Neural cell (in vitro differentiated cells): ENCODE measurements around the gene GPR78. TPM values are rescaled to one million over a fixed set of nuclear protein-coding genes. Genes with fewer than 3 reads are reported as not detected.

Experiments used
- H2AFZ ChIP-seq: fragments of 200-600, 300-800 bp; sonication (generic), shearing (Covaris generic); 2 replicates; pipeline ENCODE4 v1.6.0; 2014; ENCODE audit warnings: low read depth, mild to moderate bottlenecking, antibody characterized with exemption, low read length, moderate library complexity
- H3F3A ChIP-seq: fragments of 200-600 bp; shearing (Covaris generic); 2 replicates; pipeline ENCODE4 v1.6.1; 2016; ENCODE audit warnings: mild to moderate bottlenecking, moderate library complexity, mixed read lengths, antibody characterized with exemption, low read length; ENCODE audit not compliant: insufficient read depth, poor library complexity, severe bottlenecking
- H3K27ac ChIP-seq: fragments of 200-600, 300-800 bp; sonication (generic), shearing (Covaris generic); 2 replicates; pipeline ENCODE4 v1.5.1; 2014; ENCODE audit warnings: mild to moderate bottlenecking, low read length, moderate library complexity
- H3K27me3 ChIP-seq: fragments of 300-800, 200-600 bp; sonication (generic), shearing (Covaris generic); 2 replicates; pipeline ENCODE4 v1.6.0; 2014; ENCODE audit warnings: mild to moderate bottlenecking, low read depth, low read length, moderate library complexity; ENCODE audit not compliant: insufficient read depth
- H3K36me3 ChIP-seq: fragments of 300-800, 200-600 bp; sonication (generic), shearing (Covaris generic); 2 replicates; pipeline ENCODE4 v1.5.1; 2014; ENCODE audit warnings: mild to moderate bottlenecking, antibody characterized with exemption, low read length, moderate library complexity; ENCODE audit not compliant: insufficient read depth
- H3K4me2 ChIP-seq: fragments of 300-800, 200-600 bp; sonication (generic), shearing (Covaris generic); 2 replicates; pipeline ENCODE4 v1.6.0; 2014; ENCODE audit warnings: mild to moderate bottlenecking, low read length
- H3K4me3 ChIP-seq: fragments of 300-800, 200-600 bp; sonication (generic), shearing (Covaris generic); 2 replicates; pipeline ENCODE4 v1.5.1; 2014; ENCODE audit warnings: mild to moderate bottlenecking, low read length, moderate library complexity
- H3K79me2 ChIP-seq: fragments of 200-600 bp; shearing (Covaris generic); replicated peaks from 2 replicates; pipeline ENCODE4 v1.6.0; 2014; ENCODE audit warnings: mild to moderate bottlenecking, low read length, moderate library complexity; ENCODE audit not compliant: insufficient read depth
- H3K9ac ChIP-seq: fragments of 300-800, 200-600 bp; sonication (generic), shearing (Covaris generic); 2 replicates; pipeline ENCODE4 v1.6.1; 2016; ENCODE audit warnings: mild to moderate bottlenecking, low read length, mixed read lengths
- H3K9me2 ChIP-seq: fragments of 200-600 bp; shearing (Covaris generic); 2 replicates; pipeline ENCODE4 v1.6.1; 2016; ENCODE audit warnings: mild to moderate bottlenecking, low read length, mixed read lengths; ENCODE audit not compliant: insufficient read depth
- H3K9me3 ChIP-seq: fragments of 200-600, 300-800 bp; sonication (generic), shearing (Covaris generic); 2 replicates; pipeline ENCODE4 v1.6.1; 2016; ENCODE audit warnings: mild to moderate bottlenecking, mixed run types, low read length, moderate library complexity, mixed read lengths
- H4K20me1 ChIP-seq: fragments of 200-600 bp; shearing (Covaris generic); 2 replicates; pipeline ENCODE4 v1.6.1; 2016; ENCODE audit warnings: mild to moderate bottlenecking, mixed run types; ENCODE audit not compliant: insufficient read depth
- CTCF ChIP-seq: fragments of 450-650 bp; IDR thresholded peaks from 2 replicates; pipeline ENCODE4 v1.5.1; 2014; ENCODE audit warnings: antibody characterized with exemption, mild to moderate bottlenecking, moderate library complexity; ENCODE audit not compliant: poor library complexity, severe bottlenecking
- EP300 ChIP-seq: fragments of 450-650 bp; conservative IDR thresholded peaks from 2 replicates; pipeline ENCODE4 v1.6.1; 2014; ENCODE audit warnings: antibody characterized with exemption, mild to moderate bottlenecking, moderate library complexity; ENCODE audit not compliant: poor library complexity, severe bottlenecking
- EZH2 ChIP-seq: fragments of 200-600, 300-800 bp; shearing (Covaris generic), sonication (generic); IDR thresholded peaks from 2 replicates; pipeline ENCODE4 v1.6.1; 2014; ENCODE audit warnings: antibody characterized with exemption, low read length, borderline replicate concordance, mild to moderate bottlenecking; ENCODE audit not compliant: insufficient read depth, poor library complexity, severe bottlenecking
- MXI1 ChIP-seq: fragments of 450-650 bp; conservative IDR thresholded peaks from 2 replicates; pipeline ENCODE4 v1.6.1; 2014; ENCODE audit warnings: antibody characterized with exemption, mild to moderate bottlenecking; ENCODE audit not compliant: poor library complexity, severe bottlenecking
- POLR2AphosphoS5 ChIP-seq: IDR thresholded peaks from 2 replicates; pipeline ENCODE4 v1.6.1; 2012
- RAD21 ChIP-seq: fragments of 450-650 bp; conservative IDR thresholded peaks from 2 replicates; pipeline ENCODE4 v1.6.1; 2014; ENCODE audit warnings: antibody characterized with exemption, mild to moderate bottlenecking, moderate library complexity
- REST ChIP-seq: IDR thresholded peaks from 2 replicates; pipeline ENCODE4 v1.6.1; 2012; ENCODE audit warnings: borderline replicate concordance
- SMC3 ChIP-seq: fragments of 450-650 bp; conservative IDR thresholded peaks from 2 replicates; pipeline ENCODE4 v1.6.1; 2014; ENCODE audit warnings: antibody characterized with exemption, mild to moderate bottlenecking, moderate library complexity; ENCODE audit not compliant: poor library complexity
- TAF1 ChIP-seq: IDR thresholded peaks from 2 replicates; pipeline ENCODE4 v1.6.1; 2012; ENCODE audit warnings: low read depth
- polyA plus RNA-seq: library from polyadenylated mRNA; depleted of rRNA; stranded (reverse); fragments of >200 nt; gene quantifications from 2 replicates; pipeline ENCODE4 v1.2.3, GENCODE V29; 2014

GPR78 gene
- polyA plus RNA-seq, 1 donor from 2014 or later, result not detected

DNA sequence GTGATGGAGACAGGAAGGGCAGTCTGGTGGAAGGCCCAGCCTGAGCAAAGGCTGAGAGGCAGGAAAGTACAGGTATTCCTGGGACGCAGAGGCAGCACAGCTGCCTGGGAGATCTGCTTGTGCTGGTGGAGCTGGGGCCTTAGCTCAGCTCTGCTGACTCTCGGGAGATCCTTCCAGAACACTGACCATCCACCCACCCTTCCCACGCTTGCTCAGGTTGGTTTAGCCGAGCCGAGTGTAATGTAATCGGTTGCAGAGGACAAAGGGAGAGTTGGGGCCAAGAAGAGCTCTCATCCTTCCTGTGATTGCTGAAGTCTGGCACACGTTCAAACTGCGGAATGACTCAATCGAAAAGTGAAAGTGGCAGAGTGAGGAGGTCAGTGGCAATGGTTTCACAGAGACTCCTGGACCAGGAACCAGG lies 43.1 kb upstream of the GPR78 start:
- no peak overlapping the region for H3K9ac ChIP-seq
- no peaks in the 10 kb centered on the region for H3K36me3 ChIP-seq
- no peak for TF ChIP-seq TAF1
- no peak for TF ChIP-seq SMC3
- TF ChIP-seq POLR2AphosphoS5, result no peak
- TF ChIP-seq RAD21, result no peak
- TF ChIP-seq MXI1, result no peak
- no peak for TF ChIP-seq EP300
- no peak for TF ChIP-seq CTCF
- no peak for TF ChIP-seq EZH2
- no peak for TF ChIP-seq REST
- no peaks in the 10 kb centered on the region for H3K27me3 ChIP-seq
- H2AFZ ChIP-seq, result no peak overlapping the region
- no peaks in the 10 kb centered on the region for H3F3A ChIP-seq
- H3K4me3 ChIP-seq, result no peak overlapping the region
- no peak overlapping the region for H3K4me2 ChIP-seq
- H3K9me2 ChIP-seq, result no peaks in the 10 kb centered on the region
- H3K9me3 ChIP-seq, result no peaks in the 10 kb centered on the region
- H3K79me2 ChIP-seq, result no peaks in the 10 kb centered on the region
- H4K20me1 ChIP-seq, result no peaks in the 10 kb centered on the region
- H3K27ac ChIP-seq, result no peak overlapping the region

GRCh38 chr4:8538076-8538702 lies 42.0 kb upstream of the GPR78 start:
- H3K79me2 ChIP-seq, result no peaks in the 10 kb centered on the region
- H3K9me2 ChIP-seq, result no peaks in the 10 kb centered on the region
- no peak for TF ChIP-seq CTCF
- no peak for TF ChIP-seq POLR2AphosphoS5
- TF ChIP-seq MXI1, result no peak
- no peaks in the 10 kb centered on the region for H4K20me1 ChIP-seq
- H2AFZ ChIP-seq, result no peak overlapping the region
- no peak overlapping the region for H3K4me2 ChIP-seq
- H3K27ac ChIP-seq, result no peak overlapping the region
- H3K4me3 ChIP-seq, result no peak overlapping the region
- no peaks in the 10 kb centered on the region for H3K9me3 ChIP-seq
- H3K9ac ChIP-seq, result no peak overlapping the region
- no peaks in the 10 kb centered on the region for H3K36me3 ChIP-seq
- H3K27me3 ChIP-seq, result no peaks in the 10 kb centered on the region
- H3F3A ChIP-seq, result no peaks in the 10 kb centered on the region
